WERI-Rb-1 (cell line): Measurements from ENCODE around the gene RABGAP1L.

Source experiments
- DNase-seq: peaks from one replicate; pipeline ENCODE4 v3.0.0-alpha.2; 2020
- H3K27ac ChIP-seq: fragments of 250-450 bp; sonication (Bioruptor Pico); 2 replicates; pipeline ENCODE4 v1.5.1; 2020; ENCODE audit warnings: mild to moderate bottlenecking, moderate library complexity
- H3K27me3 ChIP-seq: fragments of 250-450 bp; sonication (Bioruptor Pico); 2 replicates; pipeline ENCODE4 v1.5.1; 2021; ENCODE audit warnings: mild to moderate bottlenecking, low read depth, moderate library complexity; ENCODE audit not compliant: insufficient read depth, severe bottlenecking
- H3K36me3 ChIP-seq: fragments of 250-450 bp; sonication (Bioruptor Pico); 2 replicates; pipeline ENCODE4 v1.5.1; 2020; ENCODE audit warnings: mild to moderate bottlenecking, moderate library complexity
- H3K4me3 ChIP-seq: 2 replicates; pipeline ENCODE4 v1.5.1; 2011; ENCODE audit warnings: low read depth, mild to moderate bottlenecking, control low read depth, low read length
- H3K9me3 ChIP-seq: fragments of 250-450 bp; sonication (Bioruptor Pico); 2 replicates; pipeline ENCODE4 v1.5.1; 2021; ENCODE audit warnings: mild to moderate bottlenecking, moderate library complexity; ENCODE audit not compliant: severe bottlenecking
- CTCF ChIP-seq: IDR thresholded peaks from 2 replicates; pipeline ENCODE4 v1.5.1; 2011; ENCODE audit warnings: low read depth, mild to moderate bottlenecking, control low read depth, inconsistent platforms, low read length

RABGAP1L gene

GRCh38 chr1:174159252-174160108 lies at the start of gene RABGAP1L:
Gene RABGAP1L, plus strand, starts transcription at chr1:174159520.
- H3K9me3 ChIP-seq: no peaks in the 10 kb centered on the region
- peak within 1 kb of the TSS; percentile 79 for H3K27ac ChIP-seq
- peak within 1 kb of the TSS; percentile 95 for H3K4me3 ChIP-seq
- no peaks in the 10 kb centered on the region for H3K36me3 ChIP-seq
- no peaks in the 10 kb centered on the region for H3K27me3 ChIP-seq
- TF ChIP-seq CTCF: no peak
- DNase-seq: peak; percentile 97

GRCh38 chr1:174110053-174110452 lies 49.3 kb upstream of the RABGAP1L start:
- no peak for TF ChIP-seq CTCF
- no peaks in the 10 kb centered on the region for H3K36me3 ChIP-seq
- DNase-seq: no peak
- H3K9me3 ChIP-seq: no peaks in the 10 kb centered on the region
- H3K27ac ChIP-seq: no peak overlapping the region
- no peaks in the 10 kb centered on the region for H3K27me3 ChIP-seq
- H3K4me3 ChIP-seq: no peak overlapping the region

GRCh38 chr1:174112489-174113162 lies 46.7 kb upstream of the RABGAP1L start:
- no peaks in the 10 kb centered on the region for H3K9me3 ChIP-seq
- H3K27ac ChIP-seq: no peak overlapping the region
- DNase-seq: no peak
- H3K36me3 ChIP-seq: no peaks in the 10 kb centered on the region
- no peaks in the 10 kb centered on the region for H3K27me3 ChIP-seq
- no peak overlapping the region for H3K4me3 ChIP-seq
- no peak for TF ChIP-seq CTCF

- Histone ChIP-seq H3K4me3 (no peak overlapping the region), H3K36me3 (no peaks in the 10 kb centered on the region), H3K27me3 (no peaks in the 10 kb centered on the region), H3K27ac (no peak overlapping the region), H3K9me3 (no peaks in the 10 kb centered on the region)
- TF ChIP-seq CTCF: no peak
- DNase-seq: no peak
Measured at GRCh38 chr1:174114106-174114505, 45.2 kb upstream of the RABGAP1L start.

- TF ChIP-seq CTCF: peak; percentile 88
- peak; percentile 46 for DNase-seq
- Histone ChIP-seq H3K27ac (no peak overlapping the region), H3K27me3 (no peaks in the 10 kb centered on the region), H3K36me3 (no peaks in the 10 kb centered on the region), H3K4me3 (no peak overlapping the region), H3K9me3 (no peaks in the 10 kb centered on the region)
Measured at GRCh38 chr1:174114788-174115448, 44.4 kb upstream of the RABGAP1L start.
